Measurements from ENCODE around the gene TRIM28. TPM values are rescaled to one million over a fixed set of nuclear protein-coding genes. Genes with fewer than 3 reads are reported as not detected.

TRIM28 gene
- polyA plus RNA-seq, 1 donor from 2014 or later = 256 TPM

GRCh38 chr19:58551577-58552471, 8.0 kb downstream of the TRIM28 start:
- Histone ChIP-seq H3K4me3 (ENCODE audit: low read length) (no peak overlapping the region), H3K27me3 (ENCODE audit: insufficient read depth, low read depth, low read length) (no peaks in the 10 kb centered on the region), H3K27ac (ENCODE audit: low read length) (no peak overlapping the region), H3K4me2 (ENCODE audit: low read length) (no peak overlapping the region), H3K36me3 (ENCODE audit: insufficient read depth, low read length) (peaks cover 3% of the 10 kb centered on the region), H3K9ac (ENCODE audit: low read length) (no peak overlapping the region), H3K79me2 (replicated peaks; ENCODE audit: insufficient read depth, low read length) (peaks cover 19% of the 10 kb centered on the region), H3F3A (ENCODE audit: insufficient read depth, low read length, poor library complexity, severe bottlenecking) (peaks cover 9% of the 10 kb centered on the region), H2AFZ (ENCODE audit: low read depth, low read length) (no peak overlapping the region), H3K9me2 (ENCODE audit: insufficient read depth, low read length) (no peaks in the 10 kb centered on the region), H3K9me3 (ENCODE audit: low read length) (no peaks in the 10 kb centered on the region), H4K20me1 (ENCODE audit: insufficient read depth) (peaks cover 17% of the 10 kb centered on the region)
- no peak for TF ChIP-seq RAD21 (conservative IDR thresholded peaks at IDR 0.05)
- no peak for TF ChIP-seq TAF1 (IDR thresholded peaks at IDR 0.05; ENCODE audit: low read depth)
- no peak for TF ChIP-seq MXI1 (conservative IDR thresholded peaks at IDR 0.05; ENCODE audit: poor library complexity, severe bottlenecking)
- peak; percentile 6 for TF ChIP-seq POLR2AphosphoS5 (IDR thresholded peaks at IDR 0.05)
- TF ChIP-seq EP300 (conservative IDR thresholded peaks at IDR 0.05; ENCODE audit: poor library complexity, severe bottlenecking) = no peak
- no peak for TF ChIP-seq REST (IDR thresholded peaks at IDR 0.05; ENCODE audit: borderline replicate concordance)
- TF ChIP-seq SMC3 (conservative IDR thresholded peaks at IDR 0.05; ENCODE audit: poor library complexity) = no peak

GRCh38 chr19:58552655-58553054, 8.8 kb downstream of the TRIM28 start:
- H3K9ac ChIP-seq (ENCODE audit: low read length) = no peak overlapping the region
- no peaks in the 10 kb centered on the region for H3K27me3 ChIP-seq (ENCODE audit: insufficient read depth, low read depth, low read length)
- H3K27ac ChIP-seq (ENCODE audit: low read length) = no peak overlapping the region
- H3F3A ChIP-seq (ENCODE audit: insufficient read depth, low read length, poor library complexity, severe bottlenecking) = peaks cover 9% of the 10 kb centered on the region
- no peaks in the 10 kb centered on the region for H3K9me2 ChIP-seq (ENCODE audit: insufficient read depth, low read length)
- TF ChIP-seq EP300 (conservative IDR thresholded peaks at IDR 0.05; ENCODE audit: poor library complexity, severe bottlenecking) (no peak), RAD21 (conservative IDR thresholded peaks at IDR 0.05) (no peak), CTCF (IDR thresholded peaks at IDR 0.05; ENCODE audit: poor library complexity, severe bottlenecking) (no peak), SMC3 (conservative IDR thresholded peaks at IDR 0.05; ENCODE audit: poor library complexity) (no peak), POLR2AphosphoS5 (IDR thresholded peaks at IDR 0.05) (no peak), MXI1 (conservative IDR thresholded peaks at IDR 0.05; ENCODE audit: poor library complexity, severe bottlenecking) (no peak), TAF1 (IDR thresholded peaks at IDR 0.05; ENCODE audit: low read depth) (no peak), EZH2 (IDR thresholded peaks at IDR 0.05; ENCODE audit: borderline replicate concordance, insufficient read depth, low read length, poor library complexity, severe bottlenecking) (no peak), REST (IDR thresholded peaks at IDR 0.05; ENCODE audit: borderline replicate concordance) (no peak)
- H3K4me3 ChIP-seq (ENCODE audit: low read length) = no peak overlapping the region
- peaks cover 21% of the 10 kb centered on the region for H3K79me2 ChIP-seq (replicated peaks; ENCODE audit: insufficient read depth, low read length)
- no peak overlapping the region for H3K4me2 ChIP-seq (ENCODE audit: low read length)
- H4K20me1 ChIP-seq (ENCODE audit: insufficient read depth) = peaks cover 14% of the 10 kb centered on the region
- H2AFZ ChIP-seq (ENCODE audit: low read depth, low read length) = no peak overlapping the region
- no peaks in the 10 kb centered on the region for H3K9me3 ChIP-seq (ENCODE audit: low read length)
- peaks cover 3% of the 10 kb centered on the region for H3K36me3 ChIP-seq (ENCODE audit: insufficient read depth, low read length)
